HepG2 (cell line): ENCODE measurements around the gene SDCCAG8. TPM values are rescaled to one million over a fixed set of nuclear protein-coding genes. Genes with fewer than 3 reads are reported as not detected.
A peak's percentile ranks its signal among the peaks of the same experiment; 100 is the strongest.

Experiments
- ARID5B ChIP-seq: IDR thresholded peaks from 2 replicates; pipeline ENCODE4 v1.4.0; 2020; ENCODE audit warnings: mild to moderate bottlenecking, missing genetic modification reagents
- CHD4 ChIP-seq: fragments of 200-600 bp; sonication (generic); IDR thresholded peaks from 2 replicates; pipeline ENCODE4 v1.7.0; 2017; ENCODE audit warnings: mild to moderate bottlenecking, low read length, borderline replicate concordance
- EED ChIP-seq: sonication (generic); formaldehyde crosslinking; IDR thresholded peaks from 2 replicates; pipeline ENCODE4 v1.5.0; 2020; ENCODE audit warnings: mild to moderate bottlenecking, missing genetic modification reagents
- FOXP1 ChIP-seq, 2 experiments: fragments of 450-650 bp in 1 of 2; IDR thresholded peaks; 2 replicates each; pipeline ENCODE4 v1.6.1; 2017 to 2018; ENCODE audit warnings: antibody characterized with exemption in 1 of 2
- FOXP4 ChIP-seq: sonication (generic); formaldehyde crosslinking; IDR thresholded peaks from 2 replicates; pipeline ENCODE4 v1.4.0; 2020; ENCODE audit warnings: missing genetic modification reagents
- GATA4 ChIP-seq: sonication (generic); IDR thresholded peaks from 2 replicates; pipeline ENCODE4 v1.6.1; 2016; ENCODE audit warnings: antibody characterized with exemption, low read depth, borderline replicate concordance
- HOXA7 ChIP-seq: sonication (generic); formaldehyde crosslinking; IDR thresholded peaks from 2 replicates; pipeline ENCODE4 v1.8.1; 2022; ENCODE audit warnings: mild to moderate bottlenecking, missing genetic modification reagents, moderate library complexity
- IRF2 ChIP-seq: IDR thresholded peaks from 2 replicates; pipeline ENCODE4 v1.6.1; 2018; ENCODE audit warnings: missing genetic modification reagents, missing compliant biosample characterization
- JUND ChIP-seq: sonication (generic); formaldehyde crosslinking; IDR thresholded peaks from 2 replicates; pipeline ENCODE4 v1.8.0; 2022; ENCODE audit warnings: mild to moderate bottlenecking, missing genetic modification reagents
- MAX ChIP-seq: IDR thresholded peaks from 2 replicates; pipeline ENCODE4 v1.6.1; 2012; ENCODE audit warnings: inconsistent platforms
- NFE2L2 ChIP-seq: fragments of 150-350 bp; IDR thresholded peaks from 2 replicates; pipeline ENCODE4 v1.6.1; 2014; ENCODE audit warnings: low read length
- NR2F2 ChIP-seq: IDR thresholded peaks from 2 replicates; pipeline ENCODE4 v1.6.1; 2012; ENCODE audit warnings: low read depth, inconsistent platforms, borderline replicate concordance
- POGZ ChIP-seq: sonication (generic); formaldehyde crosslinking; IDR thresholded peaks from 2 replicates; pipeline ENCODE4 v1.4.0; 2020; ENCODE audit warnings: mild to moderate bottlenecking, missing genetic modification reagents
- REL ChIP-seq: sonication (generic); formaldehyde crosslinking; conservative IDR thresholded peaks from 2 replicates; pipeline ENCODE4 v1.8.0; 2022; ENCODE audit warnings: mild to moderate bottlenecking, missing genetic modification reagents, moderate library complexity
- SAP130 ChIP-seq: IDR thresholded peaks from 2 replicates; pipeline ENCODE4 v1.6.1; 2016; ENCODE audit warnings: low read depth
- SMAD3 ChIP-seq: sonication (generic); formaldehyde crosslinking; IDR thresholded peaks from 2 replicates; pipeline ENCODE4 v1.4.0; 2020; ENCODE audit warnings: missing genetic modification reagents
- TRIM22 ChIP-seq: fragments of 450-650 bp; IDR thresholded peaks from 2 replicates; pipeline ENCODE4 v1.6.1; 2017
- TRIM24 ChIP-seq: sonication (generic); formaldehyde crosslinking; IDR thresholded peaks from 2 replicates; pipeline ENCODE4 v1.8.0; 2022; ENCODE audit warnings: mild to moderate bottlenecking, missing genetic modification reagents
- ZBTB20 ChIP-seq: sonication (generic); formaldehyde crosslinking; IDR thresholded peaks from 2 replicates; pipeline ENCODE4 v1.8.1; 2023; ENCODE audit warnings: missing genetic modification reagents, low read depth, mild to moderate bottlenecking, borderline replicate concordance
- ZNF101 ChIP-seq: sonication (generic); formaldehyde crosslinking; IDR thresholded peaks from 2 replicates; pipeline ENCODE4 v1.4.0; 2020; ENCODE audit warnings: mild to moderate bottlenecking, low read depth, missing genetic modification reagents, borderline replicate concordance
- ZNF282 ChIP-seq: fragments of 450-650 bp; IDR thresholded peaks from 2 replicates; pipeline ENCODE4 v1.6.1; 2018; ENCODE audit not compliant: partially characterized antibody
- ZNF362 ChIP-seq: sonication (generic); formaldehyde crosslinking; IDR thresholded peaks from 2 replicates; pipeline ENCODE4 v1.4.0; 2020; ENCODE audit warnings: missing genetic modification reagents, mild to moderate bottlenecking, borderline replicate concordance
- ZNF775 ChIP-seq: sonication (generic); formaldehyde crosslinking; IDR thresholded peaks from 2 replicates; pipeline ENCODE4 v1.4.0; 2020; ENCODE audit warnings: missing genetic modification reagents, mild to moderate bottlenecking, moderate library complexity, borderline replicate concordance
- ZNF891 ChIP-seq: sonication (generic); formaldehyde crosslinking; IDR thresholded peaks from 2 replicates; pipeline ENCODE4 v1.5.0; 2020; ENCODE audit warnings: mild to moderate bottlenecking, missing genetic modification reagents
- polyA plus RNA-seq, 8 experiments: library from polyadenylated mRNA; depleted of rRNA in 3 of 8; stranded (reverse) in 7 of 8; unstranded in 1 of 8; fragments of >200 nt; fragmentation: Illumina TruSeq in 4 of 8; extraction: Trizol in 4 of 8; gene quantifications; 2 replicates each; pipeline versions ENCODE4 v1.2.1 to v1.2.3, GENCODE V29; 2011 to 2016; ENCODE audit warnings: low read depth in 4 of 8, missing spikeins in 1 of 8, mixed read lengths in 1 of 8; ENCODE audit not compliant: insufficient read depth in 1 of 8
- total RNA-seq, 5 experiments: library from RNA; depleted of rRNA; stranded (reverse); fragments of >200 nt; fragmentation: Illumina TruSeq; extraction: Trizol; gene quantifications; 2 replicates each; pipeline ENCODE4 v1.2.3, GENCODE V29; 2016; ENCODE audit warnings: low read depth in 1 of 5

The SDCCAG8 gene
- total and polyA plus RNA-seq, 2 of the 13 experiments (the other 11 are each of a cell fraction or from before 2014, with no cell fraction given): 9.5 to 13.4 TPM

GRCh38 chr1:243227622-243228021 is 28.2 kb upstream of the SDCCAG8 start (continued):
- TF ChIP-seq ZBTB20 (CRISPR knock-in tag): no peak
- no peak for TF ChIP-seq MAX
- TF ChIP-seq JUND: no peak
- TF ChIP-seq HOXA7 (CRISPR knock-in tag): no peak
- no peak for TF ChIP-seq ZNF775 (CRISPR knock-in tag)
- peak; percentile 68; the same call in 1 of the 2 replicates for TF ChIP-seq NR2F2
- TF ChIP-seq TRIM22: no peak
- no peak for TF ChIP-seq ZNF891 (CRISPR knock-in tag)
- TF ChIP-seq FOXP4 (CRISPR knock-in tag): no peak
- TF ChIP-seq SAP130 (CRISPR knock-in tag): no peak
- no peak for TF ChIP-seq REL (CRISPR knock-in tag)
- TF ChIP-seq CHD4: no peak
- TF ChIP-seq NFE2L2: no peak
- 0 out of 2 replicates have a peak, but pooled peaks have one; percentile 30 for TF ChIP-seq POGZ (CRISPR knock-in tag)
- no peak for TF ChIP-seq ZNF362 (CRISPR knock-in tag)
- TF ChIP-seq ZNF282: no peak
- no peak for TF ChIP-seq GATA4
- TF ChIP-seq IRF2 (CRISPR knock-in tag): no peak
- TF ChIP-seq SMAD3 (CRISPR knock-in tag): no peak
- TF ChIP-seq ZNF101 (CRISPR knock-in tag): no peak
- no peak for TF ChIP-seq EED (CRISPR knock-in tag)
- TF ChIP-seq TRIM24 (CRISPR knock-in tag): no peak
- TF ChIP-seq FOXP1 (IDR thresholded peaks at IDR 0.05): no peak
- no peak; the same call in 1 of the 2 replicates for TF ChIP-seq FOXP1 (CRISPR knock-in tag; IDR thresholded peaks at IDR 0.05)
- peak; percentile 65 for TF ChIP-seq ARID5B (CRISPR knock-in tag)
